Pancreas (tissue), 10 donors: ENCODE data around the gene CROCC2. TPM values are rescaled to one million over a fixed set of nuclear protein-coding genes. Genes with fewer than 3 reads are reported as not detected.

Experiments used
- ATAC-seq, 4 donors: fragments of 200-7000 bp; cut with Tn5 transposase; one replicate each; pipeline versions ENCODE4 v1.8.0 to v1.9.1; 2020; ENCODE audit warnings: mild to moderate bottlenecking in 4 of 4, moderate library complexity in 4 of 4
- DNase-seq, 6 donors: peaks; one replicate each; pipeline ENCODE4 v3.0.0-alpha.2; 2020
- FAIRE-seq: peaks from 2 replicates; lab custom pipeline; 2012; peaks lifted over from hg19 to GRCh38; lab: Jason Lieb, UNC
- H3K27ac ChIP-seq, 4 donors: fragments of 200-600 bp; sonication (generic); 1 replicate in 3 of 4; 2 replicates in 1 of 4; pipeline versions ENCODE4 v1.5.0 to v1.8.0; 2020
- H3K27me3 ChIP-seq, 4 donors: fragments of 200-600 bp; one replicate each; pipeline ENCODE4 v1.8.0; 2021
- H3K36me3 ChIP-seq, 3 donors: fragments of 200-600 bp; sonication (generic) in 1 of 3; one replicate each; pipeline versions ENCODE4 v1.5.0 to v1.8.0; 2020 to 2021
- H3K4me1 ChIP-seq, 3 donors: fragments of 200-600 bp; one replicate each; pipeline ENCODE4 v1.8.0; 2021
- H3K4me3 ChIP-seq, 4 donors: fragments of 200-600 bp; sonication (generic) in 2 of 4; one replicate each; pipeline versions ENCODE4 v1.5.0 to v1.8.0; 2020 to 2021
- H3K9me3 ChIP-seq, 4 donors: fragments of 200-600 bp; one replicate each; pipeline ENCODE4 v1.8.0; 2021
- WGBS, 2 donors: extraction: QIAGEN DNeasy Blood & Tissue Kit; methylation state at CpG; one replicate each; pipeline ENCODE4 v1.1.7; 2013; 5-methylcytosine and 5-hydroxymethylcytosine counted together
- intact Hi-C, 3 donors: fragments of 100-400 bp; cut with DNase I; formaldehyde crosslinking; loops; one replicate each; pipeline versions ENCODE4 v1.11.1 to v1.14.2; 2022
- polyA plus RNA-seq, 2 donors: library from polyadenylated mRNA; stranded (reverse); fragments of 200-250 nt; gene quantifications; one replicate each; pipeline ENCODE4 v1.2.3, GENCODE V29; 2013
- total RNA-seq, 6 donors: library from RNA; stranded (reverse); fragmentation: NEBNext Ultra II Directional in 4 of 6; extraction: Animal tissue kit (Norgen Biotek cat#: 25700) in 4 of 6; gene quantifications; one replicate each; pipeline versions ENCODE4 v1.2.1 to v1.2.4, GENCODE V29; 2021 to 2023
- TF ChIP-seq, protein P1 (sequence below), 4 donors: fragments of 200-600 bp; sonication (generic) in 3 of 4; IDR thresholded peaks; one replicate each; pipeline versions ENCODE4 v1.5.0 to v1.8.0; 2021; ENCODE audit warnings: antibody characterized with exemption in 4 of 4
- donor health status: healthy with polysubstance abuse.
- donor health status: DM: no; HTN: no; CAD: no; lungs with moderate emphysema.
- donor health status: DM: no; HTN: no; CAD: no.
- donor health status: control.
- donor health status: control.
- donor health status: Bipolar disorder and iron deficiency.
- donor health status: DM: yes; HTN: yes; CAD: no.
- donor health status: DM: no; HTN: no; CAD: no.
- donor health status: DM: no; HTN: no; CAD: no.
- donor health status: DM: yes; HTN: yes; CAD: no.

CROCC2 gene
- total and polyA plus RNA-seq, 8 donors: 0.04 to 0.05 (median 0.04) TPM; not detected in 5

DNA sequence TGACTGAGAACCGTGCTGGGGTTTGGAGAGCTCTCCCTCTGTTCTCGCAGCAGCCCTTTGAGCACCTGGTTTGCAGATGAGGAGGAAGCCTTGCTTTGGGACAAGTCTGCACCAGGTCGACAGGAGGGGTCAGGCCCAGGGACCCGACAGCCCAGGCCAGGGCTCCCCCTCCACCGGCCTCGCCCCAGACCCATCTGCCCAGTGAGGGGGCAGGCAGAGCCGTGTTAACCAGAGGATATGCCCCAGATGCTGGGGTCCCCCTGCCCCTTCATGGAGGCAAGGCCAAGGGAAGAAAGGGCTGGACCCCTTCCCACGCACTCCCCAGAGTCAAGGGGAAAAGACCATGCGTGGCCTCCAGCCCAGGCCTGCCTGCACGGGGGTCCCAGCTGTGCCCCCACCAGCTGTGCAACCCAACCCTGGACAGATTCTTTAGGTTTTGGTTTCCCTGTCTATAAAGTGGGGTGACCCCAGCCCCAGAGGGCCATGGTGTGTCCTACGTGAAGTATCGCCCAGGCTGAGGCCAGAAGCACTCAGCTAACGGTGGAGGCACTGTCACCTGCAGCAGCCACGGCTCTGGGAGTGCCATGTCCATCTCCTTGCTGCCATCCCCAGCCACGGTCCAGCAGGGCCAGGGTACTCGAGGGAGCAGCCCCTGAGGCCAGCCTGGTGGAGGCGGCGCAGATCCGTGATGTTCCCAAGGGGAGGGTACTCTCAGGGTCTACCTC lies 87.5 kb downstream of the CROCC2 start:
- FAIRE-seq (no peak), ATAC-seq (no peak), DNase-seq (peak in 4 of 6 donors; percentile 17 to 67 (median 39))
- H3K27ac ChIP-seq: no peak overlapping the region
- intact Hi-C loops: no loop called here
- no peak overlapping the region for H3K4me3 ChIP-seq
- H3K27me3 ChIP-seq: no peaks in the 10 kb centered on the region
- no peaks in the 10 kb centered on the region for H3K9me3 ChIP-seq
- TF ChIP-seq, protein P1, sequence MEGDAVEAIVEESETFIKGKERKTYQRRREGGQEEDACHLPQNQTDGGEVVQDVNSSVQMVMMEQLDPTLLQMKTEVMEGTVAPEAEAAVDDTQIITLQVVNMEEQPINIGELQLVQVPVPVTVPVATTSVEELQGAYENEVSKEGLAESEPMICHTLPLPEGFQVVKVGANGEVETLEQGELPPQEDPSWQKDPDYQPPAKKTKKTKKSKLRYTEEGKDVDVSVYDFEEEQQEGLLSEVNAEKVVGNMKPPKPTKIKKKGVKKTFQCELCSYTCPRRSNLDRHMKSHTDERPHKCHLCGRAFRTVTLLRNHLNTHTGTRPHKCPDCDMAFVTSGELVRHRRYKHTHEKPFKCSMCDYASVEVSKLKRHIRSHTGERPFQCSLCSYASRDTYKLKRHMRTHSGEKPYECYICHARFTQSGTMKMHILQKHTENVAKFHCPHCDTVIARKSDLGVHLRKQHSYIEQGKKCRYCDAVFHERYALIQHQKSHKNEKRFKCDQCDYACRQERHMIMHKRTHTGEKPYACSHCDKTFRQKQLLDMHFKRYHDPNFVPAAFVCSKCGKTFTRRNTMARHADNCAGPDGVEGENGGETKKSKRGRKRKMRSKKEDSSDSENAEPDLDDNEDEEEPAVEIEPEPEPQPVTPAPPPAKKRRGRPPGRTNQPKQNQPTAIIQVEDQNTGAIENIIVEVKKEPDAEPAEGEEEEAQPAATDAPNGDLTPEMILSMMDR (IDR thresholded peaks at IDR 0.05): no peak
- 87 to 91% methylated on average over 19 of the region's 19 CpGs for WGBS, 2 donors
- no peaks in the 10 kb centered on the region for H3K36me3 ChIP-seq
- peaks cover 17 to 20% (median 20%) of the 10 kb centered on the region in 3 donors for H3K4me1 ChIP-seq

DNA sequence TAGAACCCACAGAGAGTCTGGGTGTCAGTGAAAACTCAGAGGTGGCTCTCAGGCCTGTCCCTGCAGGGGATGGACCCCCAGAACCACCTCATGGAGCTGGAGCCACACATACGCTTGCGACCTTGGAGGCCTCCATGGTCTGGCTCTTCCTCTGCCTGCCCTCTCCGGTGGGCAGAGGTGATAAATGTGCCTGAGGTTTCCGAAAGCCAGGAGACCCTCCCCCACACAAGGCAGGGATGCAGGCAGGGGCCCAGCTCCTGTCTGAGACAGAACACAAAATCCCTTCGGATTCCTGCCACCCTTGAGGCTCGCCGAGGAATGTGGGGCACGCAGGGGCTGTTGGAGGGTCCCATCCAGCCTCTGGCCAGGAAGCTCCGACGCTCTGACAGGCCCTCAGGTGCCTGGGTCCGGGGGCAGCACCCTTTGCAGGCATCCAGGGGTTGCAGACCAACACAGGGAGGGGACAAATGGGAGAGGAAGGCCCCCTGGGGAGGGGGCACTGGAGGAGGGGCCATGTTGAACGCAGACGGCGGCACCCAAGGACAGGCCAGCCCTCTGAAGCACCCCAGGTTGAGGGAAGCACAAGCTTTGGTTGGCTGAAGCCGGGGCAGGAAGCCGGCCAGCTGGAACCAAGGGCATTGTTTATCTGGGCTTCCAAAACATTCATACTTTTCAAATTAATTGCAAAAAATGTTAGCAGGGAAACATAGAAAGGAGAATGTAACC lies 88.2 kb downstream of the CROCC2 start:
- H3K27ac ChIP-seq: no peak overlapping the region
- 53 to 54% methylated on average over 16 of the region's 16 CpGs for WGBS, 2 donors
- no peaks in the 10 kb centered on the region for H3K9me3 ChIP-seq
- DNase-seq (peak in 3 of 6 donors; percentile 10 to 52 (median 26)), FAIRE-seq (no peak), ATAC-seq (no peak)
- no peak overlapping the region for H3K4me3 ChIP-seq
- H3K4me1 ChIP-seq: peaks cover 17 to 21% (median 20%) of the 10 kb centered on the region in 3 donors
- no peaks in the 10 kb centered on the region for H3K36me3 ChIP-seq
- TF ChIP-seq, protein P1 (IDR thresholded peaks at IDR 0.05): no peak
- H3K27me3 ChIP-seq: no peaks in the 10 kb centered on the region
- intact Hi-C loops: no loop called here

DNA sequence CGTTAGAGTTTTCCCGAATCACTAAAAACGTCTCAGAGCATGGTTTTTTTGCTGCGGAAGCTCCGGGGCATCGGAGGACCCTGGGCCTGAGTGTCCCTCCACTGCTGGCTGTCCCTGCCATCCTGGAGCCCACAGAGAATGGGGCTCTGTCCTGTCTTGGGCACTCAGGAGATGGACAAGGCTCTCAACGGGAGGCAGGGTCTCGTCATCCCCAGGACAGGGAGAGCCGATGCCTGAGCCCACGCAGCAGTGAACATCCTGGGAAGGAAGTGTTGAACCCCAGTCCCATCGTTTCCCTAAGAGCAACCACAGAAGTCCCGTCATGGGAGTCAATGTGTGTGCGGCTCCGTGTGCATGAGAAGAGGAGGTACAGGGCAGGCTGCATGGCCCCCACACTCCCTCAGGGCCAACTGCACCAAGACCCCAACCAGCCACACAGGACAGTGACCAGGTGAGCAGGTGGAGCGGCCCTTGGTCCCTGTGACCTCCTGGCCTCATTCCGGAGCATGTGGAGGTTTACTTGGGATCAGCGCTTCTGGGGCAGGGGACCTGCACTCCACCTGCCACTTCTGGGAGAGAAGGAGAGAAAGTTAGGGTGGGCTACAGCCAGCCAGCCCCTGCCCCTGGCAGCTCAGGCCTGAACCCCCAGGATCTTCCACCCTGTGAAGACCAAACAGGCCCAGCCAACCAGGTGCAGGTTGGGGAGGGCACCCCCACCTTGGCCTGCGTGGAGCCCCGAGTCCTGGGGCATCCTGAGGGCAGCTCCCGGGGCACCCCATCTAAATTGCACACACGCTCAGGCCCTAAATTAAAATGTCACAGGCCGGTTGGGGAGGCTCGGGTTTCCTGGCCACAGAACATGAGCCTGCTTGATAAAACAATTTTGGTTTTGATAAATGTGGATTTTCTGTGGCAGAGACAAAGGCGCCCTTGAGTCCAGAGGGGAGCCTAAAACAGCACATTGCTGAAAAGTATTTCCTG lies 89.2 kb downstream of the CROCC2 start:
- intact Hi-C loops: no loop called here
- H3K27ac ChIP-seq: peak overlapping the region in 3 of 4 donors; percentile 34 to 42 (median 36)
- no peaks in the 10 kb centered on the region for H3K9me3 ChIP-seq
- no peak for ATAC-seq
- no peaks in the 10 kb centered on the region for H3K36me3 ChIP-seq
- no peaks in the 10 kb centered on the region for H3K27me3 ChIP-seq
- H3K4me1 ChIP-seq: peaks cover 17 to 25% (median 20%) of the 10 kb centered on the region in 3 donors
- 78 to 79% methylated on average over 24 of the region's 24 CpGs for WGBS, 2 donors
- TF ChIP-seq, protein P1 (IDR thresholded peaks at IDR 0.05): no peak
- DNase-seq: peak in 4 of 6 donors; percentile 12 to 37 (median 26)
- no peak for FAIRE-seq
- H3K4me3 ChIP-seq: no peak overlapping the region

DNA sequence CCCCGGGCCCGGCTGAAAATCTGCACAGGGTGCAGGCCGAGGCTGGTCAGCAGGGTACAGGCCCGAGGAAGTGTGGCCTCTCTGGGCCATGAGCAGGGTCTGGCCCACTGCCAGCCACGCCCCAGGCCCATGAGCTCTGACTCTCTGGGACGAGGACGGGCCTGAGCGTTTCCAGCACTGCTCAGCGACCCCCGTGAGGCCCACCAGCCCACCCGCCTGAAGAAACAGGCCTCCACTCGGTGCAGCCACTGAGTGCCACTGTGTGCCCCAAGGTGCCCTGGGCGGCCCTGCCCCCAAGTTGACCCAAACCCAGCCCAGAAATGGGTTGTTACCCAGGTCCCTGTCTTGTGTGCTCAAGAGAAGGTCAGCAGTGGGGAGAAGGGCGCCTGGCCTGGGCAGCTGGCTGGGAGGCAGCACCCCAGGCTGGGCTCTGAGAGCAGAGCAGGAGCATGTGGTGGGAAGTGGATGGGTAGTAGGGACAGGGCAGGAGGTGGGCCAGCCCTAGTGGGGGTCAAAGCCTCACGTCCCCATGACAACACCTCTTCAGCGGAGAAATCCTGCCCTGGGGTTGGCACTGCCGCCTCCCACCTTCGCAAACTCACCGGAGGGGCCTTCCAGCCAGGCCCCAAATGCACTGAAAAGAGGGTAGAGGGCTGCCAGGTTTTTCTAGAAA lies 90.2 kb downstream of the CROCC2 start:
- Histone ChIP-seq H3K4me1 (peaks cover 15 to 25% (median 20%) of the 10 kb centered on the region in 3 donors), H3K27me3 (no peaks in the 10 kb centered on the region), H3K36me3 (no peaks in the 10 kb centered on the region), H3K27ac (peak overlapping the region; percentile 31 to 65 (median 39)), H3K9me3 (no peaks in the 10 kb centered on the region), H3K4me3 (no peak overlapping the region)
- no peak for FAIRE-seq
- 77 to 78% methylated on average over 19 of the region's 19 CpGs for WGBS, 2 donors
- no peak for ATAC-seq
- intact Hi-C loops: no loop called here
- peak in 4 of 6 donors; percentile 13 to 75 (median 50) for DNase-seq
- TF ChIP-seq, protein P1 (IDR thresholded peaks at IDR 0.05): no peak
